ENCODE data around the gene PTGER2. TPM values are rescaled to one million over a fixed set of nuclear protein-coding genes. Genes with fewer than 3 reads are reported as not detected.

PTGER2 gene
- total and polyA plus RNA-seq, 2 of the 8 experiments (the other 6 are each of a cell fraction or from before 2014, with no cell fraction given): 1.2 TPM

GRCh38 chr14:52312931-52313355 lies 1.2 kb upstream of the PTGER2 start (continued):
- no peak for TF ChIP-seq CHD7 (IDR thresholded peaks at IDR 0.05; ENCODE audit: insufficient replicate concordance, low read length)
- TF ChIP-seq BCL11A (IDR thresholded peaks at IDR 0.05; ENCODE audit: low read depth in 2 of 2, low read length in 2 of 2): no peak
- TF ChIP-seq PHF8 (conservative IDR thresholded peaks at IDR 0.05; ENCODE audit: low read depth, low read length): no peak
- no peak for TF ChIP-seq CBX8 (IDR thresholded peaks at IDR 0.05; ENCODE audit: borderline replicate concordance, low read depth, low read length)
- no peak for TF ChIP-seq MAFK (IDR thresholded peaks at IDR 0.05; ENCODE audit: low read depth, low read length)
- TF ChIP-seq KDM5A (IDR thresholded peaks at IDR 0.05; ENCODE audit: low read length): no peak
- TF ChIP-seq ZNF274 (IDR thresholded peaks at IDR 0.05; ENCODE audit: borderline replicate concordance, extremely low read depth, low read length): no peak
